GM19467 (cell line): Measurements from ENCODE around the gene QRICH2.

Source experiments
- ATAC-seq: cut with Tn5 transposase; IDR thresholded peaks from one replicate; pipeline ENCODE4 v1.9.1; 2021; ENCODE audit warnings: mild to moderate bottlenecking, moderate library complexity; ENCODE audit not compliant: unreplicated experiment

QRICH2 gene

DNA sequence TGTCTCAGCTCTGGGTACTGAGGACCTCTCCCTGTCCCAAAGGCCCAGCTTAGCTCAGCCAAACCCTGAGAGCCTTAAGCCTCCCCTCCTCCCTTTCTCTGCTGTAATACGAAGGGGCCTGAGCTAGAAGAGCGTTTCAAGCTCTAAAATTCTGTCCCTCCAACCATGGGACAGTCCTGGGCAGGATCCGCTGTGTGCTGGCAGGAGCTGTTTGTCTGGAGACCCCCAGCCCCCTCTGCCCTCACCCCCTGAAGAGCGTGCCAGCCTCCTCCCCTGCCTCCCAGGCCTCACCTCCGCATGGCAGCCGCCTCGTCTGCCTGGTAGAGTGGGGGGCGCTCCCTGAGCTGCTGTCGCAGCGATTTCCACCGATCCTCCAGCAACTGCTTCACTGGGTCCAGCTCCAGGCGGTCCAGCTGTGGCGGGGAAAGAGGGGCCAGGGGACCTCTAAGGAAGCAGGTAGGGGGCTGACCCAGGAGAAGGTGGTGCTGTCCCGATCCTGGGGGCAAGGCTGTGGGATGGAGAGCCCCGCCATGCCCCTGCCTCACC lies 28.3 kb downstream of the QRICH2 start:
- no peak for ATAC-seq

DNA sequence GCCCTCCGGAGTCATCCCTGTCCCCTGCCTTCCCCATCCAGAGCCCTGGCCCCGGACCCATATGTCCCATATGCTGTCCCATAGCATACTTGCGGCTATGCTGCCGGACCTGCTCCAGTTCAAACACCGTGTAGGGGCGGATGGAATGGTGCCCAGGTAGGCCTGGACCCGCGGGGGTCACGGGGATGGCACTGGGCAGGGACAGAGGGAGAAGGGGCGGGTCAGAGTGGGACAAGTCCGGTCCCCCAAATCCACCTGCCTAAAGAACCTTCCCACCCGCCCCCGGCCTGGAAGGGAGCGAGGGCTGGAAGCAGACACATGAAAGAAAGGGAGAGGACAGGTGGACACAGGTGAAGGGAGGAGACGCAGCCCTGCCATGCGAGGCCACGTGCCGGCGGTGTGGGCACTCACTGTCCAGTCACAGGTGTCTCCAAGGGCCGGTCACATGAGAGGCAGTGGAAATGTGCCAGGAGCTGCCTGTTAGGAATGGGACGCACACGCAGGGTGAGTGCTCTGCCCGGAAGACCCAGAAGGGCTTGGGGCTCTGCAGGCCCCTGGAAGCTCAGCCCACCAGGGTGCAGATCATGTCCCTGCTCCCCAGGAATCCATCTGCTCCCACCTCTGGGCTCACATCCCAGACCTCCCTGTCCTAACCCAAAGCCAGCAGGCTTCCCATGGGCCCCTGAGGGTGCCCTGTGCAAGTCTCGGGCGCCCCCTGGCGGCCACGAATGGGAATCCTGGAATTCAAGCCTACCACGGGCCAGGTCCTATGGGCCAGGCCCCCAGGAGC lies 28.9 kb downstream of the QRICH2 start:
- ATAC-seq = peak; percentile 48

DNA sequence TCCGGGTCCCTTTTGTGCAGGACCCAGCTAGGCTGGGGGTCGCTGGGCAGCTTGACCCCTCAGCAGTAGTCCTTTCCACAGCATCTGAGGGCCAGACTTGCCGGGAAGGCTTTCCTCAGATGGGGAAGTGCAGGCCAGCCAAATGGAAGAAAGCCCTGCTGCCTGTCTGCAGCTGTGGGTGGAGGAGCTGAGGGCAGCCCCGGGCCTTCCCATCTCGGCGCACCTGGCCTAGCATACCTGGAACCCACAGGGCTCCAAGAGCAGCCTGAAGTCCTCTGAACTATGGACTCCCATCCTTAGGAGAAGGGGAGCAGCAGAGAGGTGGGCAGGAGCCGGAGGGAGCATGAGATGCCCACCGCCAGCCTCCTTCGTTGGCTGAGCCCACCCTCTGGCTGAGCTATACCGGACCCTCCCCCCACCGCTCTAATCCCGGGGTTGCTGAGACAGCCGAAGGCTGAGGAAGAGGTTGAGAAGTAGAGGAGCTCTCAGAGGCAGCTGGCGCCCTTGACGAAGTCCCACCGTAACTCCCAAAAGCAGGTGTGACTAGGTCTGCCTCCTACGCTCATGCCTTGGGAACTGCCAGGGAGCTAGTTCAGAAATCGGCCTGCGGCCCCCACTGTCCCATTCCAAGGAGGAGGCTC lies 29.7 kb downstream of the QRICH2 start:
- ATAC-seq = no peak

DNA sequence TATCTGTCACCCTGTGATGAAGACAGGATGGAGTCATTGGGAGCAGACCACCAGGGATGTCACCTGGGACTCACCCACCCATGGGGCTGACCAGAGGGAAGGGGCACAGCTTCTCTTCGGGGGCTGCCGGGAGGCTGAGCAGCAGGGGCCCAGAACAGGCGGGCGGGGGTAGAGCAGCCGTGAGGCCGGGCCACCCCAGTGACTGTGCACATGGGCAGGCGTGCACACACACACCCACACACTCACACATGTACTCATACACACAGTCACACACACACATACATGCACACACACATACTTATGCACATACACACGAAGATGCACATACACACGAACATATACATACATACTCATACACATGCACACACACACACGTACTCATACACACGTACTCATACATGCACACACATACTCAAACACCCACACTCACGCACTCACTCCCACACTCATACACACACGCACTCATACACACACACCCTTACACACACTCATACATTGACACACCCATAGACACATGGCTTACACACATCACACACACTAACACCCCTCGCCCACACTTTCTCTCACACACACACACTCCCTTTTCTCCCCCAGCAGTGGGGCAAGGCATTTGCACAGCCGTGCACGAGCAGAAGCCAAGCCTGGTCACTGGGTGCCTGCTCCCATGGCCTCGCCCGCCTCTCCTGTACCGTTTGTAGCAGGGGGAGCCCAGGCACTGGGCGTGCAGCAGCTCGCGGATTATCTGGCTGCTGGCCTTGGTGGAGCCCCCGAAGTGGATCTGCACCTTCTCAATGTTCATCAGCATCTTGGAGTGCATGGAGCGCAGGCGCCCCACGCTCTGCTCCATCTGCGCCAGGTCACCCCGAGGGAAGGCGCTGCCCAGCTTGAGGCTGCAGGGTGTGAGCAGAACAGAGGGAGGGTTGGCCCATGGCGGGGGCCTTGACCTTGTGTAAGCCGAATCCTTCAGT lies 30.5 kb downstream of the QRICH2 start:
- no peak for ATAC-seq

DNA sequence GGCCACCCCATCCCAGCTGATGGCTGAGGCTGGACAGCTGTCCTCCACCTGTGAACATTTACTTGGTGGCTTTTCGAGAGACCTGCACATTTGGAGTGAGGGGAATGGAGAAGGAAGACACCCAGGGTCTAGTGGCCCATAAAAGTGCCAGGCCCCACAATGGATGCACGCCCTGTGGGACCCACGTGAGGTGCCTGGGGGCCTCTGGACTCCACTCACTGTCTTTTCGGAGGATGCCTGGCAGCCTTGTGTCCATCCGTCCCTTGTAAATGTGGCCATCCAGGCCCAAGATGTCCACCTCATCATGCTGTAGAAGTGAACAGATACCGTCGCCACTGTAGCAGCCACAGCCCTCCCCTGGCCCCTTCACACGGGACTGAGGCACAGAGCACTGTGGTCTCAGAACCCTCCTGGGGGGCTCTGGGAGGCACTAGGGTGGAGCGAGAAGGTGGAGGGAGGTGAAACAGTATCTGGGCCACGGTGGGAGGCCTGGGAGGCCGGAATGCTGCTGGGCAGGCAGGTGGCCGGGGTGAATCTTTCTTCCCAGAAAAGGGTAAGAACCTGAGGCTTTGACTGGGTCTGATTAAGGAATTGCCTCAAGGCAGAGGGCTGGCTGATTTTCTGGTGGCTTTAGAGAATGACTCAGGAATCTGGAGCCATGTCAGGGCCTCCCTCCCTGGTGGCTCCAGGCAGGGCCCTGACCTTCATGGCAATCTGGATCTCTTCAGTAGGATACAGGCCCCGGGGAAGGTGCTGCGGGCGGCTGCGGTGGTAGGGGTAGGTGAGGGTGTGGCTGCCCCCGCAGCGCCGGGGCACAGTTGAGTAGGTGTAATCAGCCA lies 31.4 kb downstream of the QRICH2 start:
- no peak for ATAC-seq

DNA sequence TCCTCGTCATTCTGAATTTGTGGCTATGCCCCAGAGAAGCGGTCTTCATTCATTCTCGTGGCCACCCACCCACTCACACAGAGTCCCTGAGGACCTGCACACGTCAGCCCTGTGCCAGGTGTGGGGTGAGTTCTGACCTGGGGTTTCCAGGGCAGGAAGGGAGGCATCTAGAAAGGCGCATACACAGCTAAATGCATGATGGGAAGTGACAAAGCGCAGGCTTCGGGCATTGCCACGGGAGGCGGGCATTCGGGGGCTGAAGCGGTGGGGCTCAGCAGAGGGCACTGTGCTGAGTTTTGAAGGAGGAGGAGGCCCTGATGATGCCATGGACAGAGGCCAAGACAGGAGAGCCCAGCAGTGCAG lies 32.0 kb downstream of the QRICH2 start:
- ATAC-seq = no peak

DNA sequence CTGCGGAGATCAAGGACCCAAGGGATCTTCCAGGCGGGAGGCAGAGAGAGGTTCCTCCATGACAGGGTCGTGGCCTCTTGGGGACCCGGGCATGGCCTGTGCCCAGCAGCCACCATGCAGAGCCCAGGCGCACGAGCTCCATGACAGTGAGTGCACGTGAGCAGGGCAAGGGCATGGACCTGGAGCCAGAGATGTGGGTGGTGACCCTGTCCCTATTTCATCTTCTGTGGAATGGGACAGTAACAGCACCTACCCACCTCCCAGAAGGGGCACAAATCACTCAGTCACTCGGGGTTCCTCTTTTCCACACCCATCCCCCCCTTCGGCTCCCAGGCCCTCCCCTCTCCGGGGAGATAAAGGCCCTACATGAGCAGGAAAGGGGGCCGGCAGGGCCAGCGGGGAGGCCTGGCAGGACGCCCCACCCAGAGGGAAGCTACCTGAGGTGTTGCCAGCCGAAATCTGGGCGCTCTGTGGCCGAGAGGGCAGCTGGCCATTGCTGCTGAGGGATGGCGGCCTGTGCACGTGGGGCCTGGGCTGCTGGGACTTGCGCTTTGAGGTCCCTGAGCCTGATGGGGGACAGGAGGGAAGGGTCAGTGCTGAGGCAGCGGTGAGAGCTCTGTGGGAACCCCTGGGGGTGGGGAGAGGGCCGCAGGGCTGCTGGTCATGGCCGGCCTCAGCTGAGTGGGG lies 32.6 kb downstream of the QRICH2 start:
- ATAC-seq = no peak

DNA sequence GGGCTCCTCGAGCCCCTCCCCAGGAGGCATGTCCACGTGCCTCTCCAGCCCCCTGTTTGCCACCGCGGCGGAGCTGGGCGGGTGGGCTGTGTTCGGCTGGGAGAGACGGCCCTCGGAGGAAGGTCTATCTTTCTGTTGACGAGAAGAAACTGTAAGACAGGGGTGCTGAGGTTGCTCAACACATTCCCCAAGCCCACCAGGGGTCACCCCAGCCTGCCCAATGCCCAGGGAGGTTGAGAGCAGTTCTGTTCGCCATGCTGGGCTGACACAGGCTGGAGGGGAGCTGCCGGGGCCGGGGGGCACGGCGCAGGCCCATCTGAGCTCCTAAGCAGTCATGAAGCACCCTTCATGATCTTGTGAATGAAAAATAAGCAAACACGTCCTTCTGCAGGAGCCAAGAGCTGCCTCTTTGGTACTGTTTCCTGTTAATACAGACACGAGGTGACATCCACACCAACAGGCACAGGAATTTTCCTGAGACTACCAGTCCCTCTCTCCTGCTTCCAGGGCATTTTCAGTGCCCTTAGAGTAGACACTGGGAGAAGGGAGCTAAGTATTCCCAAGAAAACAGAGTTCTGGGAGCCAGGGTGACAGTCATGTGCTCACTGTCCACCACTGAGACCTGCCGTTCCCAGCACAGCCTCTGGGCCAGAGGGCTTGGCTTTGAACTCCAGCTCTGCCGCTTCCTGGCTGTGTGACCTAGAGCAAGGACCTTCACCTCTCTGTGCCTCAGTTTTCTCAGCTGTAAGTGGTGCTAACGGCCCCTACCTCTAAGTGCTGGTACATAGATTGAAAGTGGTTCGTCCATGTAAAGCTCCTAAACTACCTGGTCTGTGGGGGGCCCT lies 33.7 kb downstream of the QRICH2 start:
- ATAC-seq = no peak

DNA sequence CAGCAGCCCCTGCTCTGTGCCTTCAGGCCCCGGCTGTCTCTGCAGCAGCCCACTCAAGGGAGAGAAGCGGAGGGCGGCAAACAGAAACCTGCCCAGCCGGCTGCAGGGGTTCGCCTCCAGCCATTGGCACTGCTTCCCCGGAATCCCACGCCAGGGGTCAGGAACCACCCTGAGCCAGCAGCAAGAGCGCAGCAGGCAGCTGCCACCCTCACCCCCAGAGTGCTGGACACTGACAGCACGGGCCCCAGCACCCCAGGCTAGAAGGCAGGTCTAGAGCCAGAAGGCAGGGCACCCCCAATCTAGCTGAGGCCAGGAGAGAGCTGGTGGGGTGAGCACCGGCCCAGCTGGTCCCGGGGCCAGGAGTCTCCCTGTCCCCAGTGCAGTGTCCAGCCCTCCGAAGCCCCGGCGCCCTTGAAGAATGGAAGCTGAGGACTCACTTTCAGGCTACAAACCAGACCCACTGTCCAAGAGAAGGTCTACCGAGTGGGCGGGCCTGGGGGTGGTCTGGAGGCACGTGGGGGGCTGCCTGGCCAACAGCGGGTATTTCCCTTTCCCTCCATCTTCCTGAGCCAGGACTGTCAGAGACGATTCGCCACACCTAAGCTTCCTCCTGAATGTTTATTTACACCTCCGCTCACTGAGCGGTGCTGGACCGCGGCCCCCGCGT lies 34.5 kb downstream of the QRICH2 start:
- no peak for ATAC-seq

DNA sequence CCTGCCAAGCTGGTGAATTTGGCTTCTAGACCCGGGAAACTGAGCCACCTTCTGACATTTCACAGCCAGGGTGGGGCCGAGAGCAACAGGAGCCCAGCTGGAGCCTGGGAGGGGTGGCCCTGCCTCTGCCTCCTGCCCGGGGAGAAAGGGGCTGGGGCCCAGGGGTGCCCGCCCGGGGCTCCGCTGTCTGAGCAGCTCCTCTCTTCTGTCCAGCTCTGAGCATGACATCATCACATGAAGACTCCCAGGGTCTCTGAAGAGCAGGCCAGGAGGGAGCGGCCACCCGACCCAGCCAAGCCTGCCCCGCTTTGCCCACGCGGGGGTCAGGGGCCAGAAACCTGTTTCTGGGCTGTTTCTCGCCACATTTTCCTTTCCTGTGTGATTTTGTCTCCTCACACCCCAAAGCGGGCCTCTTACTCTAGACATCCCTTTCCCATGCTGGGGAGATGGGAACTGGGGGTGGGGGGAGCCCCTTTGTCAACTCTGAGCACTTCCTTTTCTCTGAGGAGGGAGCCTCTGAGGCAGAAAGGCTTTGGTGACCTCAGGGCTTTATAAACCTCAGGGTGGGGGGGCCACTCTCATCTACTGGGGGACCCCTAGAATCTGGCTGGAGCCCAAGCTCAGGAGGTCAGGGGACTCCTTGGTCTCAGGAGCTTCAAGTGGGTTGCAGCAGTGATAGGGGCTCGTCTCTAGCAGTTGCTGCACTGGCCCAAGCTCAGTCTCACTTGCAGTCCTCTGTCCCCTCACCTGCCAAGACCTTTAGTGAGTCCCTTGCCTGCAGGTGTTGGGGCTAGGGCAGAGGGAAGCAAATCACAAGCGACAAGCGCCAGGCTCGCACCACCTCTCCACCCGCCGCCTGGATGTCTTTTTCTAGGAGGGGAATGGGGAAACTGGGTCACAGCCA lies 35.3 kb downstream of the QRICH2 start:
- ATAC-seq = peak; percentile 17

DNA sequence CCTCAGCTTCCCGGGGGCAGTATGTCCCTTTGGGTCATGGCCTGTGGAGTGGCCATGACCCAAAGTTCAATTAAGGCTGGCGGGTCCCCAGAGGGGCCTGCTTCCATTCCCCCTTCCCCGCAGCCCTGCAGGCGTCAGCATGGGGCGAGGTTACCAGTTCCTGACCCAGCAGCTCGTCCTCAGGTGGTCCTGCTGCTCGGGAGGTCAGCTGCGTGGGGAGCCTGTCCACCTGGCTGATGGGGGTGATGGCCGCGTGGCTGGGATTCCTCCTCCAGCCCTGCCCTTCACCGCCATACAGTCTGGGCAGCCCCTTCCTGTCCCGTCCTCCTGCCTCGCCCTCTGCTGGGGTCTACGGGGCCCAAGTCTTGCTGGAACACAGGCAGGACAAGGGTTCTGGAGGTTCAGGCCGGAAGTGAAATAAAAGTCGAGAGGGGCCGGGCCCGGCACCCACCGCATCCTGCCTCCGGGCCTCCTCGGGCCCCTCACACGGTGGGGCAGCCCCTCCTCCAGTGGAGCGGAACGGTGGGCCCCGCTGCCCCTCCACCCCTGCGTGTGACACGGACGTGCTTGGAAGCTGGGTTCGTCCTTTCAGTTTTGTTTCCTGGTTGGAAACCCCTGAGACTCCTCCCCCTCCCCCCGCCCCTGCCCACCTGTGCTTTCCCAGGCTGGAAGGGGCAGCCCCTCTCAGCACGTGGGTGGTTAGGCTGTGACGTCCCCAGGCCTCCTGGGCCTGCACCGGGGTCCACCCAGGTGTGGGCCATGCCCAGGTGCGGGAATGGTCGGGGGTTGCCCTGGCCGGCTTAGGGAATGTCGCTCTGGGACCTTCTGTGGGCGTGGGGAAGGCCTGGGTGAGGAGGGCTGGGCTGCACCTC lies 36.2 kb downstream of the QRICH2 start:
- ATAC-seq = peak; percentile 46

DNA sequence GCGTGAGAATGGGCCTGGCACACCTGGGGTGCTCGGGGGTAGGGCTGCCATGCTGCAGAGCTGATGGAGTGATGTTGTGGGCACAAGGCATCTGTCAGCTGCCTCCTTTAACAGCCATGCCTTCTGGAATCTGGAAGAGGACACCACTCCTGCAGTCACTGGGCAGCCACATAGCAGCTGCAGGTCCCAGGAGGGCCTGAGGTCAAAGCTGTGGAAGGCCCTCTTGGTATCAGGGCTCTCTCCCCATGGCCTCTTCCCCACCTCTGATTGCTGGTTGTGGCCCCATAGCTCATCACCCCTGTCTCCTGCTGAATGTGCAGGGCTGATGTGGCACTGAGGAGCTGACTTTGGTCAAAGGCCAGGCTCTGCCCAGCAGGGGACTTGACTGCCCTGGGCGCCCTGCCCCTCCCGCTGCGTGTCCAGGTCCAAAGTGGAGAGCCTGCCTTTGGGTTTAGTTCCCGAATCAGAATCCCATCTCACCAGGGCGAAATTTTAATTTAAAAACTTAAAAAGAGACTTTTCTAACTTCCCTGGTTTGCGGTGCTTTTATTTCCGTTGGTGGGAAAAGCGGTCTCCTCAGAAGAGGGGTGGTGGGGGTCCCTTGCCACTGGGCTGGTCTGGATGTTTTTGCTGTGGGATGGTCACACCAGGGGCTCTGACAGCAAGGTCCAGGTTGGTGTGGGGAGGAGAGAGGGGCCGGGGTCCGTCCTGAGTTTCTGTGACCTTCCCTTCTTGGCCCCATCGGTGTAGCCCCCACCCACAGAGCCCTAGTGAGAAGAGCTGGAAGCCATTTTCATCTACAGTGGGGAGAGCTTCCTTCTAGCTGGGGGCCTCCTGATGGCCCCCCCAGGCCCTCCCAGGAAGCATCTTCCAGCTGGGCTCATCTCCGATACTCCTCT lies 37.1 kb downstream of the QRICH2 start:
- ATAC-seq = no peak

DNA sequence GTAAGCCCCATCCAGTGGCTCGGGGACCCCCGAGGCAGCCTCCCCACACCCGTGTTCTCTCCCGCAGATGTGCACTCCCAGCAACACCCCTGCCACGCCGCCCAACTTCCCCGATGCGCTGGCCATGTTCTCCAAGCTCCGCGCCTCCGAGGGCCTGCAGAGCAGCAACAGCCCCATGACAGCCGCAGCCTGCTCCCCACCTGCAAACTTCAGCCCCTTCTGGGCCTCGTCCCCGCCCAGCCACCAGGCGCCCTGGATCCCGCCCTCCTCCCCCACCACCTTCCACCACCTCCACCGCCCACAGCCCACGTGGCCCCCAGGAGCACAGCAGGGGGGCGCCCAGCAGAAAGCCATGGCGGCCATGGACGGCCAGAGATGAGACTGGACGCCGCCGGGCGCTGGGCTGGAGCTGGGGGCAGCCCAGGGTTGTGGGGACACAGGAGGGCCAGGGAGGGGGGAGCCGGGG lies 37.9 kb downstream of the QRICH2 start:
- no peak for ATAC-seq

DNA sequence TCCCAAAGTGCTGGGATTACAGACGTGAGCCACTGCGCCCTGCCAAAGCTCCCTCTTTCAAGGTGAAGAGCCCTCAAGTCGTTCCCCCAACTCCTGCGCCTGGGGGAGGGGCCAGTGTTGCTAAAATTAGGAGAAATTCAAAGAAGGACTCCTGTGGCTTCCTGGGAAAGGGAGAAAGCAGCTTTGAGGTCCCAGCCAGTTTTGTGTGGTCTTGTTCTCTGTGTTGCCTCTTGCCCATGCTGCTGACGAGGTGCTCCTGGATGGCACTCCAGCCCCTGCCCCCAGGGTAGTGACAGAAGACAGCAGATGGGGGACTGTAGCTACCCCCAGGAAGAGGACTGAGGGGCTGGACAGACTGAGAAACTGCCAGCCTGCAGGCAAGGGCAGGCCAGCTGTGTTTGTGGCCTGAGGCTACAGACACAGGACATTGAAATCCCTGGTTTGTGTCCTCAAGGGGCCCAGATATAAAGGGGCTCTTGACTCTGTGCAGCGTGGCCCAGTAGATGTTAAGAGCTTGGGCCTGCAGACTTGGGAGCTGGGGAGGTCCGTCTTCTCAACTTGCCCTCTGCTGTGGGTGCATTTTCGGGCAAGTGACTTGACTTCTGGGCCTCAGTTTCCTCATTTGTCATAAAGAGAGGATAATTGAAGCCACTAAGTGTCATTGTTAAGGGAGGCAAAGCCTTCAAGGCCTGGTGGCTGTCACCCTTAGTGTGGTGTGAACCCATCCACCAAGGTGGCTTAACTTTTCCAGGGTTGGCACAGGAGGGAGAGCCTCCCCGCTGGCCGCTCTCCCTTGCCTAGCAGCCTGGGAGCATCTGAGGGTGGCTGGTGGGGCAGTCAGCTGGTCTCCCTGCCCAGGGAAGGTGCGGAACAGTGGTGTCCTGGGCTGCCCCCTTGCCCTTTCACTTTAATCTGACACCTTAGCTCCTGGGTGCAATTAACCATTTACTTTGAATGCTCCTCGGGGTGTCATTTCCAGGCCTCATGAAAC lies 38.8 kb downstream of the QRICH2 start:
- no peak for ATAC-seq
